H54 (cell line): ENCODE data around the gene SLC6A7.
A peak's percentile ranks its signal among the peaks of the same experiment; 100 is the strongest.

Experiments used
- DNase-seq: peaks from one replicate; pipeline ENCODE4 v3.0.0; 2011; ENCODE audit warnings: low spot score, mixed read lengths; ENCODE audit not compliant: insufficient read length
- FAIRE-seq: peaks from 3 replicates; lab custom pipeline; 2011; peaks lifted over from hg19 to GRCh38; lab: Jason Lieb, UNC
- POLR2A ChIP-seq: IDR thresholded peaks from 2 replicates; pipeline ENCODE4 v1.6.1; 2011; ENCODE audit warnings: low read depth, mild to moderate bottlenecking, low read length

The SLC6A7 gene

DNA sequence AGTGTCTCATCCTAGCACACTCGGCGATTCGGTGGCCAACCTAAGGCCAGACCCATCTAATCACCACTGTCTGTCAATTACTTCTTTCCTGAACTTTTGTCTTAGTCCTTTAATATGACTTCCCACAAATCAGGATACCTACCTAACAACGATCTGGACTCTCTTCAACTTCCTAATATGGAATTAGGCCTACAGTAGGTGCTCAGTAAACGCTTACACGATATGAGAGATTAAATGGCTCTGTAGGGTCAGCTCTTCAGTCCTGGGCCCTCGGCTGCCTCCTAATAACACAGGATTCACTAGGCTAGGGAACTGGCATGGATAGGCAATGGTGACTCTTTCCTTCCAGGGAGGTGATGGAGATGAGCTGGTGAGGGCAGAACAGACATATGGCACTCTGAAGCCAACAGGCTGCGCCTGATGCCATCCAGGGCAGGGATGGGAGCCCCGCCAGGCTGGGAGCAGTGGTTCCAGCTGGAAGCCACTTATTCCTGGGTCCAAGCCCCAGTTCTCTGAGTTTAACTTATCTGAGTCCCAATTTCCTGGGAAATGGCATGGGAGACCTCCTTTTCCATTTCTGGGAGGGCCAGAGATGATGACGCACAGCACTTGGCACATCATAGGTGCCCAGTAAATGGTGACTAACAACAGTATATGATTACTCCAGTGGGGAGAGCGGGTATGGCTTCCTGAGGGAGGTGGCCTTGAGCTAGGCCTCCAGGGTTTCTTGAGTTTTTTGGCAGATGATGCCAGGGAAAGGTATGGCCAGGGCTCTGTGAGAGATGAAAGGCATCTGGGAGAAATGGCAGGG is 41.5 kb upstream of the SLC6A7 start:
- FAIRE-seq, result no peak
- peak; percentile 61 for DNase-seq
- no peak for TF ChIP-seq POLR2A

DNA sequence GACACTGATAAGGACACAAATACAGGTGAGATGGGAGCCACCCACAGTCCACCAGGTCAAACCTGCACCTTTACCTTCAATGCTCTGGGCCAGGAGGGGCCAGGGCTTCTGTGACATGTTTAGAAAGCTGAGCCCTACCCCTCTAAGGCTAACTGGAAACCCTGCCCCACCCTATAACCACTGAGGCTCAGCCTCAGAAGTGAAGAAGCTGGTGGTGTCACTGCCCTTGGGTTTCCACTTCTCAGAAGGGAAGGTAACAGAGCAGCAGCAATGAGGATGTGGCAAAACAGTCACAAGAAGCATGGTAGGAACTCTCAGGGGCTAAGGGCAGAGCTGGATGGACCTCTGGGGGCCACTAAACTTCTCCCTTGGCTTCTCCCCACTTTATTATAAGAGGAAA is 40.2 kb upstream of the SLC6A7 start:
- no peak for TF ChIP-seq POLR2A
- DNase-seq (no peak), FAIRE-seq (no peak)

DNA sequence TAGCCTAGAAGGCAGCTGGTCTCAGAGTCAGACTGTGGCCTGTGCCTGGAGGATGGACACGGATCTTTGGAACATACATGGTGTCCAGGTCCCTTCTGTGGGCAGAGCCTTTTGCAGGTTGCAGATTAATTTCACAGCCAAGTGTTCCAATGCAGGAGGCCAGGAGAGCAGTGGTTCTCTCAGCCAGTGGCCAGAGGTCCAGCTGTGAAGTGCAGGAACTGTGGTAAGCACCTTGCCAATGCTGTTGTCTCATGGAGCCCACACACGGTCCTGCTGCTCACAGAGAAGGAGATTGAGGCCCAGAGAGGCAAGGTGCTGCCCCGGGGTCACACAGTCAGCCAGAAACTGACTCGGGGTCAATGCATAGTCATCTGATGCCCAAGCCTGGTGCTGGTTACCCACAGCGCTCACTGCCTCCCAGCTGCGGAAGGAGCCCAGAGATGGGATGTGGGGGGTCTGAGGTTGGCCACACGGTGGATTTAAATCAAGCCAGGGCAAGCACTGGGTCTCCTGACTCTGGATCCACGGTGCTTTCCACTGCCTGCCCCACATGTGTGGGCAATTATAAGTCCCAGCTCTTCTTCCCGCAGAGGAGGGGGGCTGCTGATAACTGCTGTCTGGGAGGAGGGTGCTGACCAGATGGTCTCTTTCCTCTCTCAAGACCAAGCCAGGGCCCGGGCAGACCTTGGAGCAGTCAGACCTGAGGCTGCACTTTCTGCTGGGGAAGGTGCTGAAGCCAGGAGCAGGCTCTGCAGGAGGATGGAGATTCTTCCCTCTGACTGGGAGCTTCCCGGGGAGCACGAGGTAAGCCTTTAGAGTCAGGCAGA is 37.0 kb upstream of the SLC6A7 start:
- DNase-seq (no peak), FAIRE-seq (no peak)
- no peak for TF ChIP-seq POLR2A

DNA sequence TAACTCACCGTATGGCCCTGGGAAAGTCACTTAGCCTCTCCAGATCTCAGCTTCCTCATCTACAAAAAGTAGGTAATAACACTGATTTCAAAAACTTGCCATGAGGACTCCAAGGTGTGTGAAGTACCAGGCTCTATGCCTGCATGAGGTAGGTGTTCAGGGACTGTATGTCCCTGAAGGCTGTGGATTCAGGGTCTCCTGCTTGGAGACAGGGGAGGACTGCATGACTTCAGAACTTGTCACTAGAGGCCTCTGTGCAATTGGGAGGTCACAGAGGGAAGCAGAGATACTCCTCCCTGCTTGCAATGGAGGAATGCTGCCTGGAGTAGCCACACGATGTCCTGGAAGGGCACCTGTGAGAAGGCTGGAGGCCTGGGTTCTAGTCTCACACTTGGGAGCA is 36.4 kb upstream of the SLC6A7 start:
- FAIRE-seq (no peak), DNase-seq (no peak)
- no peak for TF ChIP-seq POLR2A

DNA sequence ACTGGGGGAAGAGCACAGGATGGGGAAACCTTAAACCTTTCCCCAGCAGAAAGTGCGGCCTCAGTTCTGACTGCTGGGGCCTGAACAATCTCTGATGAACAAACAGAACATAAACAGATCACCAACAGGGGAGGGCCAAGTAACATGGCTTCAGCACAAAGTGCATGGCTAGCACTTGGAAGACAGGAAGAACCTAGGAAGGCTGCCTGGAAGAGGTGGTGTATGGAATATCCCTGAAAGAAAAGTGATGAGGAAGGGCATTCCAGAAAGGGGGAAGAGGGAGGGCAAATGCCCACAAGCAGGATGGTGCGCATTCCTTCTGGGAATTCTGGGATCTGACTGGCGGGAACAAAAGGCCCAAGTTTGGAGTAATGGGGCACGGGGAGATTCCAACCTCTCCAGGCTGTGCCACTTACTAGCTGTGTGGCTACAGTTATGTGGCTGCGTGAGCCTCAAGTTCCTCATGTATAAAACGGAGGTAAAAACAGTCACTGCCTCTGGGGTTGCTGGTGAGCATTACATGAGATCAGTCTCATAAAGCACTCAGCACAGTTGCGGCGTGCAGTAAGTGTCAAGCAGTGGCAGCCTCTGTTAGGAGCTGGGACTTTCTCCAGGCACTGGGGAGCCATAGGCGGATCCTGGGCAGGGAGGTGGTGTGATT is 35.8 kb upstream of the SLC6A7 start:
- DNase-seq (no peak), FAIRE-seq (no peak)
- peak; percentile 28; the same call in 1 of the 2 replicates for TF ChIP-seq POLR2A

DNA sequence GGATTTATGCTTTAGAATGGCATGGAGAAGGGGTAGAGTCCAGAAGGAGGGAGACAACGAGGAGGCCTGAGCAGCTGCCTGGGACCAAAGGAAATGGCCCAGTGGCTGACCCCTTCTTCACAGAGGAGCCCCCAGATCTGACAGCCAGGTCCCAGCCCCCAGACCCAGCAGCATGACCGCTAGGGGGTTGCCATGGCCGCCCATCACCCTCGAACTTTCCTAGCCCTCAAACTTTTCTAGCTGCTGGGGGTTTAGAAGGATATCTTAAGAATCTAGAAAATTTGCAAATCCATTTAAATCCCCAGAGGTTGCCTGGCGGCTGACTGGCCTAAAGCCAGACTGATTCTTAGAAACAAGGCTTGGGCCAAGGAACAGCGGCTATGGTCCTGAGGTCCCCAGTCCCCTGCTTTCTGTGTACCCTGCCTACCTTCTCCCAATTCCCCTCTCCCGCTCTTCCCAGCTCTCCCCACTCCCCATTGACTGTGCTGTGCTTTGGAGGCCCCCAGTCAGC is 35.2 kb upstream of the SLC6A7 start:
- DNase-seq, result no peak
- TF ChIP-seq POLR2A, result no peak
- FAIRE-seq, result no peak

DNA sequence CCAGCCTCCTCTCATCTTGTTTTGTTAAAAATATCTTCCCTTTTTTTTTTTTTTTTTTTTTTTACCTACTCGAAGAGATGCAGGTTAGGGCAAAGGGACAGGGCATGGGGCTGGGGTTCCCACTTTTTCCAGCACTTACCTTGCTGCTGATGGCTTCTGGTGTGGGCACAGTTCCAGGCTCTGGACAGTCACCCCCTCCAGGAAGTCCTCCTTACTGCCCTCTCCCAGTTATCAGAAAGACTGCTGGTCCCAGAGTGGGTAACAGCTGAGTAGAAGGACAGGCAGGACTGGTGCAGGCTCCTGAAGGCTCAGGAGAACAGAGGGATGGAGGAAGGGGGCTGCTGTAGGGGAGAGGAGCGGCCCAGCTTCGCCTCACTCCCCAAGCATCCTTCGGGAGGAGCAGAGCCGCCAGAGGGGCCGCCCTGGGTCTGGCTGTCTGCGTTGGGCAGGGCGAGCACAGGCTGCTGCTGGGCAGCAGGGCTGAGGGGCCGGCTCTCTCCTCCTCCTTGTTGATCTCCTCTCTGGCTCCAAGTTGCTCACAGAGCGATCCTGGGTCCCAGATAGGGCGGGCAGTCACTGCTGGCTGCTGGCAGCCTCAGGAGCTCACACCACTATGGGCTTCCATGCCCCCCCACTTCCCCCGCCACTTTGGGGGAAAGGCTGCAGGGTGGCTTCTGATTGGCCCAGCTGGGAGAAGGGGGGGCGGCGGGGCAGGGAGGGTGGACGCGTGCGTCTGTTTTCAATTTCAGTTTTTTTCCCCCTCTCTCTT is 34.4 kb upstream of the SLC6A7 start, which contains the start of gene PDGFRB:
Gene PDGFRB, minus strand, starts transcription at position 588 of the 769 bp plus-strand sequence. CDS start 18,798 bp downstream, outside the sequence.
- no peak for FAIRE-seq
- DNase-seq, result peak; percentile 78
- TF ChIP-seq POLR2A, result peak; percentile 52

DNA sequence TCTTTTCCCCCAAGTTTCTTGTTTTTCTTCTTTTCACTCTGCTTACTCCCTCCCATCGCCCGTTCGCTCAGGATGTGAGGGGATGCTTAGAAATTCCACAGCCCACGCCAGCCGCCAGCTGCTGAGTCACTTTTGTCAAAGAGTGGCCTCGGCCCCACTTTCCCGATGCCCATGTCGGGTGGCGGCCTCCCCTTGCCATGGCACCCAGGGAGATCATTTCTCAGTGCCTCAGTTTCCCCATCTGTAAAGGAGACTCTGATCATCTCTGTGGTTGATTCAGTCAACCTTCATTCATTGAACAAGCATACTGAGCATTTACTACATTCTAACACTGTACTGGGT is 33.9 kb upstream of the SLC6A7 start:
- TF ChIP-seq POLR2A, result no peak
- FAIRE-seq (no peak), DNase-seq (peak; percentile 46)

DNA sequence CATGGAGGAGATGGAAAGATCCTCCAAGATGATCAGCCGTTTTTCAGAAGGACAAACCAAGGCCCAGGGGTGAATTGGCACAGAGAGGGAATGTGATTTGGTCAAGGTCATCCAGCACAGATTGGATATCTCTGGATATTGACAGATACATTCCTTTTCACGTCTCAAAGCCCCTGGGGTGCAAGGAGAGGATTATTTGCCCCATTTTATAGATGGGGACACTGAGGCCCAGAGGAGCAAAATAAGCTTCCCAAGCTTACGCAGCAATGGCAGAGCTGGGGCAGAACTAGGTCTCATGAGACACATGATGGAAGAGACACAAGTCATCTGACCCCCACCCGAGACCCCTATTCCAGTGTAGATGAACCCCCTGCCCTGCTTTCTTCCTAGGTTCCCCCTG is 33.3 kb upstream of the SLC6A7 start:
- TF ChIP-seq POLR2A, result no peak
- no peak for FAIRE-seq
- no peak for DNase-seq

DNA sequence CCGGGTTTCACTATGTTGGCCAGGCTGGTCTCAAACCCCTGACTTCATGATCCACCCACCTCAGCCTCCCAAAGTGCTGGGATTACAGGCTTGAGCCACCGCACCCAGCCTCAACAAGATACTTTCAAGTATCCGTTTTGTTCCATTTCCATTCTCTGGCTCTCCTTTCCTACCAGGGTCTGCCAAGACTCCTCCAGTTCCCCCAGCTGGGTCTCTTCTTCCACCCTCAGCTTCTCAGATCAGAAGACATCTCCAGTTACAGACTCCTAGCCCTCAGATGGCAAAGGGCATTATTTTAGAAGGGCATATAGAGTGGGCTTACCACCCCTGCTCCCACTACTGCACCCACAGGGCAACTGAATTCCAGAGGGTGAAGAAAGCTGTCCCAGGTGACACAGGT is 32.7 kb upstream of the SLC6A7 start:
- no peak for TF ChIP-seq POLR2A
- no peak for FAIRE-seq
- DNase-seq, result no peak

DNA sequence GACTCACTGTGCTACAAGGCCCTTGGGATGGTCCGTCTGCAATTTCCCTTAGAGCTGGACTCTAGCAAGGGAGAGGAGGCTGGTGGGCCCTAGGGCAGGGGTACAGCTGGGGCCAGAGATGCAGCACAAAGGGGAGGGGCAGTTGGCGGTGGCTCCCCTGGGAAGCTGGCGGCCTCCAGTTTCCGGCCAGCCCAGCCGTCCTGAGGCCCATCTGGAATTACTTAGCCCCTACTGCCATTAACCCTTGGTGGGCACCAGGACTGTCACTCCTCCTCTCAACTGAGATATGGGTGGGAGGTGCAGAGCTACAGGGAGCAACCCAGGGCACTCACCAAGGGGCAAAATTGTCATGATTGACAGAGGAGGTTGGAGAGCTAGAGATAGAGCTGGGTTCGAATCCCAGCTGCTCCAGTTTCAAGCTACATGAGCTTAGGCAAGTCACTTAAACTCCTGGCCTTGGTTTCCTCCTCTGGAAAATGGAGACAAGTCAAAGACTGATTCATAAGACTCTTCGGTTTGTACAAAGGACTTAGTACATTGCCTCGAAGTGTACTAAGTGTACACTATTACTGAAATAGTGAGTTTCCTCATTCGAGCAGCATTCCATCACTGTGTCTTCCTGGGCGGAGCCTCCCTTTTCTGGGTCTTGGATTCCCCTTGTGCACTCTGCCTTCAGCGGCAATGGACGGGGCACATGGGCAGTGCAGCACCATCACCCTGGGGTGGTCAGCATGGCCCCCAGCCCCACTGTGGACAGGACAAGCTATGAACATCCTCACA is 31.5 kb upstream of the SLC6A7 start:
- DNase-seq (no peak), FAIRE-seq (no peak)
- TF ChIP-seq POLR2A, result no peak

DNA sequence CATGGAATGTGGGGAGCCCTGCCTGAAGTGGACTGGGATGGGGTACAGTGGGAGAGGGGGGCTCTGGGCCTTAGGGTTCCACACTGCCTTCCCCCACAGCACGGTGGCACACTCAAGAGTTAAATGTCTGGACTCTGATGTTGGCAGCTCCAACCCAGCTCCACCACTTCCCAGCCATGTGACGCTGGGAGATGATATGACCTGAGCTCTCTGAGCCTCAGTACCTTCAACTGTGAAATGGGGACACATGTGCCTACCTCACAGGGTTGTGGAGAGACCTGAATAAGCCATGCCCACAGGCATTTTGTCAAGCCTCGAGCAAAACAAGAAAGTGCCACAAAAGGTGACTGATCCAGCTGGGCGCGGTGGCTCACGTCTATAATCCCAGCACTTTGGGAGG is 30.8 kb upstream of the SLC6A7 start:
- no peak for TF ChIP-seq POLR2A
- FAIRE-seq (no peak), DNase-seq (no peak)
